Panc1 (cell line): Measurements from ENCODE around the gene PCP4L1. TPM values are rescaled to one million over a fixed set of nuclear protein-coding genes. Genes with fewer than 3 reads are reported as not detected.

Experiments used
- ATAC-seq: fragments of 200-7000 bp; cut with Tn5 transposase; 2 replicates; pipeline ENCODE4 v1.9.1; 2020; ENCODE audit warnings: mild to moderate bottlenecking, moderate library complexity
- BruUV-seq: library from RNA; stranded (reverse); fragments of 400-500 nt; replicated peaks from 2 replicates; lab custom pipeline; 2021; lab: Mats Ljungman, UMichigan
- CTCF ChIA-PET: fragments of 300-600 bp; sonication (Branson Sonifier 250); formaldehyde crosslinking; loops from one replicate; lab custom pipeline; 2022; ENCODE audit warnings: antibody characterized with exemption; lab: Charles Lee
- POLR2A ChIA-PET: fragments of 300-600 bp; sonication (Branson Sonifier 250); formaldehyde crosslinking; loops from one replicate; lab custom pipeline; 2022; ENCODE audit warnings: antibody characterized with exemption; lab: Charles Lee
- DNase-seq: peaks from one replicate; pipeline ENCODE4 v3.0.0-alpha.2; 2010; ENCODE audit warnings: low read depth, low spot score
- H3K27ac ChIP-seq: 2 replicates; pipeline ENCODE4 v1.5.1; 2011; ENCODE audit warnings: mild to moderate bottlenecking, low read length, inconsistent platforms
- H3K27me3 ChIP-seq: fragments of 200-500 bp; sonication (Bioruptor generic); 2 replicates; pipeline ENCODE4 v1.6.0; 2014; ENCODE audit warnings: low read length, inconsistent platforms; ENCODE audit not compliant: control insufficient read depth, insufficient read depth
- H3K36me3 ChIP-seq: fragments of 200-500 bp; sonication (Bioruptor generic); 2 replicates; pipeline ENCODE4 v1.5.1; 2014; ENCODE audit warnings: inconsistent platforms, mild to moderate bottlenecking, low read length, moderate library complexity; ENCODE audit not compliant: control insufficient read depth, insufficient read depth
- H3K4me1 ChIP-seq: 2 replicates; pipeline ENCODE4 v1.5.1; 2011; ENCODE audit warnings: inconsistent platforms, mild to moderate bottlenecking, low read length, moderate library complexity; ENCODE audit not compliant: control insufficient read depth, insufficient read depth
- H3K4me3 ChIP-seq, 2 experiments: 2 replicates each; pipeline ENCODE4 v1.5.1; 2011 to 2012; ENCODE audit warnings: low read depth in 2 of 2, low read length in 2 of 2, mild to moderate bottlenecking in 2 of 2, inconsistent platforms in 1 of 2, moderate library complexity in 1 of 2
- H3K9me3 ChIP-seq: fragments of 200-500 bp; sonication (Bioruptor generic); 2 replicates; pipeline ENCODE4 v1.5.1; 2014; ENCODE audit warnings: low read depth, mild to moderate bottlenecking, inconsistent platforms, low read length, moderate library complexity; ENCODE audit not compliant: control insufficient read depth, insufficient read depth
- POLR2AphosphoS5 ChIP-seq: IDR thresholded peaks from 2 replicates; pipeline ENCODE4 v1.6.1; 2012; ENCODE audit warnings: mild to moderate bottlenecking, low read depth, low read length, moderate library complexity
- SIN3A ChIP-seq: IDR thresholded peaks from 2 replicates; pipeline ENCODE4 v1.6.1; 2012; ENCODE audit warnings: low read depth, mild to moderate bottlenecking, low read length, moderate library complexity, borderline replicate concordance; ENCODE audit not compliant: insufficient read depth
- TCF7L2 ChIP-seq: IDR thresholded peaks from 2 replicates; pipeline ENCODE4 v1.6.1; 2011; ENCODE audit warnings: mild to moderate bottlenecking, low read depth, low read length, inconsistent platforms
- in situ Hi-C: cut with HindIII; loops from 2 replicates; pipeline ENCODE4 v1.10.0; 2016; ENCODE audit warnings: low sequenced_read_pairs, low pct_unique_long_range_greater_than_20kb
- intact Hi-C: fragments of 100-400 bp; cut with micrococcal nuclease; formaldehyde crosslinking; loops from one replicate; pipeline ENCODE4 v1.10.0; 2022; ENCODE audit not compliant: unreplicated experiment
- total RNA-seq: library from RNA; stranded (reverse); gene quantifications from one replicate; pipeline ENCODE4 v1.2.1, GENCODE V29; 2021; ENCODE audit not compliant: unreplicated experiment
- TF ChIP-seq, protein P1 (sequence below), 2 experiments: IDR thresholded peaks; 2 replicates each; pipeline ENCODE4 v1.6.1; 2011 to 2012; ENCODE audit warnings: low read depth in 2 of 2, control low read depth in 1 of 2, low read length in 1 of 2, mild to moderate bottlenecking in 1 of 2, moderate library complexity in 1 of 2; ENCODE audit not compliant: insufficient read depth in 1 of 2
- TF ChIP-seq, protein P2 (sequence below): fragments of 450-650 bp; IDR thresholded peaks from 2 replicates; pipeline ENCODE4 v1.5.1; 2017; ENCODE audit warnings: mild to moderate bottlenecking

PCP4L1 gene
- total RNA-seq, 1 experiment from 2014 or later = not detected

DNA sequence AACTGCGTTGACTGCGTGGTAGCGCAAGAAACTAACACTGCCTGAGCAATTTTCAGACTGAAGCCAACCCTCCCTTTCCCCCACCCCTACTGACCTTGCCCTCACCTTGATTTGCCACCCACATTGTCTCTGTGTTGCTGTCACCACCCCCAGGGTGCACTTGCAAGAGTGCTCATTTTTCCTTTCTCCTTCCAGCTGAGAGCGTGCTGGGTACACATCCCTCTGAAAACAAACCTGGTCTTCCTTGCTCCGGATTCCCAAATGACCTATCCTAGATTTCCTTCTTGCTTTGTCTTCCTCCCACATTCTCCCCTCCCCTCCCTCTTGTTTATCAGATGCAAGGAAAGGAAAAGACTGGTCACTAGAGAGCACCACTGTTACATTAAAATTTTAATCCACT lies 27.0 kb downstream of the PCP4L1 start:
- intact Hi-C loops (no loop called here), in situ Hi-C loops (no loop called here)
- Histone ChIP-seq H3K4me1 (no peaks in the 10 kb centered on the region), H3K9me3 (no peaks in the 10 kb centered on the region), H3K36me3 (no peaks in the 10 kb centered on the region), H3K27me3 (peaks cover 19% of the 10 kb centered on the region), H3K27ac (no peak overlapping the region), H3K4me3 (no peak overlapping the region)
- ChIA-PET CTCF (interaction anchor here (0.6 kb wide), 1 partner anchor 31 kb away, joined by 3 read pairs; no protein-coding TSS in a partner anchor), POLR2A (interaction anchor here (0.6 kb wide), 1 partner anchor 32 kb away, joined by 3 read pairs; no protein-coding TSS in a partner anchor)
- DNase-seq (no peak), ATAC-seq (no peak)
- BruUV-seq = no TSS peak
- no peak for TF ChIP-seq TCF7L2
- no peak for TF ChIP-seq SIN3A
- TF ChIP-seq POLR2AphosphoS5 = no peak
- TF ChIP-seq, protein P1, sequence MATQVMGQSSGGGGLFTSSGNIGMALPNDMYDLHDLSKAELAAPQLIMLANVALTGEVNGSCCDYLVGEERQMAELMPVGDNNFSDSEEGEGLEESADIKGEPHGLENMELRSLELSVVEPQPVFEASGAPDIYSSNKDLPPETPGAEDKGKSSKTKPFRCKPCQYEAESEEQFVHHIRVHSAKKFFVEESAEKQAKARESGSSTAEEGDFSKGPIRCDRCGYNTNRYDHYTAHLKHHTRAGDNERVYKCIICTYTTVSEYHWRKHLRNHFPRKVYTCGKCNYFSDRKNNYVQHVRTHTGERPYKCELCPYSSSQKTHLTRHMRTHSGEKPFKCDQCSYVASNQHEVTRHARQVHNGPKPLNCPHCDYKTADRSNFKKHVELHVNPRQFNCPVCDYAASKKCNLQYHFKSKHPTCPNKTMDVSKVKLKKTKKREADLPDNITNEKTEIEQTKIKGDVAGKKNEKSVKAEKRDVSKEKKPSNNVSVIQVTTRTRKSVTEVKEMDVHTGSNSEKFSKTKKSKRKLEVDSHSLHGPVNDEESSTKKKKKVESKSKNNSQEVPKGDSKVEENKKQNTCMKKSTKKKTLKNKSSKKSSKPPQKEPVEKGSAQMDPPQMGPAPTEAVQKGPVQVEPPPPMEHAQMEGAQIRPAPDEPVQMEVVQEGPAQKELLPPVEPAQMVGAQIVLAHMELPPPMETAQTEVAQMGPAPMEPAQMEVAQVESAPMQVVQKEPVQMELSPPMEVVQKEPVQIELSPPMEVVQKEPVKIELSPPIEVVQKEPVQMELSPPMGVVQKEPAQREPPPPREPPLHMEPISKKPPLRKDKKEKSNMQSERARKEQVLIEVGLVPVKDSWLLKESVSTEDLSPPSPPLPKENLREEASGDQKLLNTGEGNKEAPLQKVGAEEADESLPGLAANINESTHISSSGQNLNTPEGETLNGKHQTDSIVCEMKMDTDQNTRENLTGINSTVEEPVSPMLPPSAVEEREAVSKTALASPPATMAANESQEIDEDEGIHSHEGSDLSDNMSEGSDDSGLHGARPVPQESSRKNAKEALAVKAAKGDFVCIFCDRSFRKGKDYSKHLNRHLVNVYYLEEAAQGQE (IDR thresholded peaks at IDR 0.05; ENCODE audit: insufficient read depth in 1 of 2, low read depth in 2 of 2, low read length in 1 of 2) = no peak
- TF ChIP-seq, protein P2, sequence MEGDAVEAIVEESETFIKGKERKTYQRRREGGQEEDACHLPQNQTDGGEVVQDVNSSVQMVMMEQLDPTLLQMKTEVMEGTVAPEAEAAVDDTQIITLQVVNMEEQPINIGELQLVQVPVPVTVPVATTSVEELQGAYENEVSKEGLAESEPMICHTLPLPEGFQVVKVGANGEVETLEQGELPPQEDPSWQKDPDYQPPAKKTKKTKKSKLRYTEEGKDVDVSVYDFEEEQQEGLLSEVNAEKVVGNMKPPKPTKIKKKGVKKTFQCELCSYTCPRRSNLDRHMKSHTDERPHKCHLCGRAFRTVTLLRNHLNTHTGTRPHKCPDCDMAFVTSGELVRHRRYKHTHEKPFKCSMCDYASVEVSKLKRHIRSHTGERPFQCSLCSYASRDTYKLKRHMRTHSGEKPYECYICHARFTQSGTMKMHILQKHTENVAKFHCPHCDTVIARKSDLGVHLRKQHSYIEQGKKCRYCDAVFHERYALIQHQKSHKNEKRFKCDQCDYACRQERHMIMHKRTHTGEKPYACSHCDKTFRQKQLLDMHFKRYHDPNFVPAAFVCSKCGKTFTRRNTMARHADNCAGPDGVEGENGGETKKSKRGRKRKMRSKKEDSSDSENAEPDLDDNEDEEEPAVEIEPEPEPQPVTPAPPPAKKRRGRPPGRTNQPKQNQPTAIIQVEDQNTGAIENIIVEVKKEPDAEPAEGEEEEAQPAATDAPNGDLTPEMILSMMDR = no peak

DNA sequence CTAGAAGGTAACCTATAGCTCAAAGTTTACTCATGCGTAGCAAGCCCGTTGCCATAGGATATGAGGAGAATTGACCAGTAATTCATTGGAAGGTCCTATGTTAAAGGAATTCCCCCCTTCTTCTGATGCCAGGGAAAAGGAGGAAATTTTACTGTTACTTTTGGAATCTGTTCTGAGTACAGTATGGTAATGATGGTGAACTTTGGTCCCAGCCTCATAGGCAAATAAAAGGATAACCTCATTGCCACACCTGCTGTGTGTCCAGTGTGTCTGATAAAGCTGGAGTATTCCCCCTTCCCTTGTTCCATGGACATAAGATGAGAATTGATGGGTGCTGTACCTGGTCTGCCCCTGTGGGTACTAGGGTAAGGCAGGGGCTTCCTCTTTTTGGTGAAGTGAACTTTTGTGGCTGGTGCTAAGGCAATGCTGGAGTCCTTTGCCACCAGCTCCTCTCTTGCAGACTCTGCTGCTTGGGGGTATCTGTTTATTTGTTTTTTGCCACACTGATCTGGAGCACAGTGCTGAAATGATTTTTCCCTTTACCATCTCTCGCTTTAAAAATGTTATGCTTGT lies 29.0 kb downstream of the PCP4L1 start:
- Histone ChIP-seq H3K27me3 (peaks cover 18% of the 10 kb centered on the region), H3K9me3 (no peaks in the 10 kb centered on the region), H3K36me3 (no peaks in the 10 kb centered on the region), H3K27ac (no peak overlapping the region), H3K4me3 (no peak overlapping the region), H3K4me1 (no peaks in the 10 kb centered on the region)
- in situ Hi-C loops = no loop called here
- ATAC-seq (no peak), DNase-seq (no peak)
- intact Hi-C loops = no loop called here
- ChIA-PET CTCF (interaction anchor here (0.6 kb wide), 1 partner anchor 131 kb away, joined by 3 read pairs; no protein-coding TSS in a partner anchor), POLR2A (no interaction called here)
- TF ChIP-seq SIN3A (no peak), TCF7L2 (no peak), POLR2AphosphoS5 (no peak)
- TF ChIP-seq, protein P2 = no peak
- TF ChIP-seq, protein P1 (IDR thresholded peaks at IDR 0.05; ENCODE audit: insufficient read depth in 1 of 2, low read depth in 2 of 2, low read length in 1 of 2) = no peak
- no TSS peak for BruUV-seq
